Stimulated activated CD8-positive, alpha-beta memory T cell treated with anti-CD3 and anti-CD28 coated beads, Interleukin-15, amount 100 ng/mL, for 1 hour (primary cell): Measurements from ENCODE around the gene PCOLCE2.

Source experiments
- DNase-seq: peaks from one replicate; pipeline ENCODE4 v3.0.0-alpha.2; 2020; ENCODE audit warnings: low read depth

Gene PCOLCE2, protein sequence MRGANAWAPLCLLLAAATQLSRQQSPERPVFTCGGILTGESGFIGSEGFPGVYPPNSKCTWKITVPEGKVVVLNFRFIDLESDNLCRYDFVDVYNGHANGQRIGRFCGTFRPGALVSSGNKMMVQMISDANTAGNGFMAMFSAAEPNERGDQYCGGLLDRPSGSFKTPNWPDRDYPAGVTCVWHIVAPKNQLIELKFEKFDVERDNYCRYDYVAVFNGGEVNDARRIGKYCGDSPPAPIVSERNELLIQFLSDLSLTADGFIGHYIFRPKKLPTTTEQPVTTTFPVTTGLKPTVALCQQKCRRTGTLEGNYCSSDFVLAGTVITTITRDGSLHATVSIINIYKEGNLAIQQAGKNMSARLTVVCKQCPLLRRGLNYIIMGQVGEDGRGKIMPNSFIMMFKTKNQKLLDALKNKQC

DNA sequence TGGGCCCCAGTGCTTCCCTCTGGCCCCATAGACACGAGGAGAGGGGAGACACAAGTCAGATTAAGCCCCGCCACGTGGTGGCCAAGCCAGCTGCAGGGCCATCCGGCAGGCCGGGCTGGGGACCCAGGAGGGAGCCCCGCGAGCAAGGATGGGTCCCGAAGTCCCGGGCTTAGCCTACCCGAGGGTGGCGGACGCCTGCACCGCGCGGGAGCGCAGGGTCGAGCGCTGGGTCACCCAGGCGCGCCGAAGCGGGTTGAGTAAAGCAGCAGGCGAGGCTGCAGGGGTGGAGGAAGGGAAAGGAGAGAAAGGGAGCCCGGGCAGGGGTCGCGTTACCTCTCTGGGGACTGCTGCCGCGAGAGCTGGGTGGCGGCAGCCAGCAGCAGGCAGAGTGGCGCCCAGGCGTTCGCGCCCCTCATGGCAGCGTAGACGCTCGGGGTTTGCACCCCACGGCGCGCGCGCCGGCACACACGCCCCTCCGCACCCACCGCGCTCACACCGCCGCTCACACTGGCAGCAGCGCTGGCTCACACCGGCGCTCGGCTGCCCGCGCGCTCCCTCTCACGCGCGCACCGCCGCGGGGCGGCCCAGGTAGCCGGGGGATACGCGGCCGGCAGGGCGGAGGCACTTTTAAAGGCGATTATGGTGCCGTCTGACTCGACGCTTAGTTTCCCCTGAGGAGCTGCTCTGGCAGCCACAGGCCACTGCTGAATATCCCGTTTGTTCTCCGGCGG is at the start of gene PCOLCE2:
Gene PCOLCE2, minus strand, starts transcription at position 603 of the 731 bp plus-strand sequence. Its CDS starts 187 bp downstream, at position 416.
- DNase-seq = no peak

DNA sequence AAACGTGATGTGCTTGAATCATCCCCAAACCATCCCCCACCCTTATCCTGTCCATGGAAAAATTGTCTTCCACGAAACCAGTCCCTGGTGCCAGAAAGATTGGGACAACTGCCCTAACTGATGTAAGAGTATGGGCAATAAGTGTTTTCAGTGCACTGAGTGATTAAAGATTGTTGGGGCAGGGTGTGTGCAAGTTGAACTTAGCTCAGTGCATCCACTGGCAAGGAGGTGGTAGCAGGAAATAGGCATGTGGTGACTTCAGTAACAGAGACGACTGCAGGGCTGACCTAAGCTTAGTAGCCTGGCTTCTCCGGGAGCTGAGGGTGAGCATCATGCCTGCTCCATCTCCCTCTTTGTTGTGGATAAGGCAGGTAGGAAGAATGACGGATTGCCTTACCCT is 47.1 kb upstream of the PCOLCE2 start:
- DNase-seq = no peak

DNA sequence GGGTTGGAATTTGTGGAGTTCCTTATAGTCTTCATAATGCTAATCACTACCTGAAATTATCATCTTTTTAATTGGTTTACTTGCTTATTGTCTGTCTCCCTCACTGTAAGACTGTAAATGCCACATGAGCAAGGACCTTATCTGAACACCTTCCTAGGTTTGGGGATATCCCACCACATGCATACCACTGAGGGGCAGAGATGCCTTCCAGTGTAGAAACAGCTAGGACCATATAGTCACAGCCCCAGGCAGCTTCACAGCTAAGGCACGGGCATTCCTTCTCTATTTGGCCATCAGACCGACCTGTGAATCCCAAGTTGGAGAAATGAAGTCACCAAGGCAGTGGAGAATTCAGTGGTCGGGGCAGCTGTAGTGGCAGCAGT is 46.0 kb upstream of the PCOLCE2 start:
- no peak for DNase-seq

DNA sequence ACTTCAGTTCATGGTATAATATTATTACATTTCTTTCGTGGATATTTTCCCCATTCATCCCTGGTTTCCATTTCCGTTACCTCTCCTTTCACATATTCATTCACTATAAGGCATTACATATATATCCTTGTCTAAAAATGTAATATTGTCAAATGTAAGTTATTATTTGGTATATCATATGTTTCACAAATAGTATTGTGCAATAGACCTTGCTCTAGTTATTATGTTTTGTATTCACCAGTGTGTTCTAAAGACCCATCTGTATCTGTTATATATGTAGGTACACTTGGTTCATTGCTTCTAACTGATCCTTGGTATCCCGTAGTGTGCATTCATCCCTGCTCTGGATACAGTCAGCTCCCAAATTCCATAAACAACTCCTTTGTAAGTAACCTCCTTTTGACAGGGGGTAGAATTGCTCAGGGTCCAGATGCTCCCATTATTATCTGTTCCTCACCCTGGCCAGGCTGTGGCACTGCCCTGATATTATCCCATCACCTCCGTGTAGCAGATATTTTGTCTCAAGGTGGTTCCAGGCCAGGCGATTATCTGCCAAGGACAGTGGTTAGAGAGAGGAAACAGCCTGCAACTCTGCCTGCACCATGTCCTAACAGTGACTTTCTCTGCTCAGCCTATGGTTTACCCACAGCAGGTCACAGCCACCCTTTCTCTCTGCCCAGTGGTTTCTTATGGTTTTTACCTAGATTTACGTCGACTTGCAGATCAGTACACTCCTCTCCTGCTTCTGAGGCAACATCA is 45.4 kb upstream of the PCOLCE2 start:
- DNase-seq = no peak

DNA sequence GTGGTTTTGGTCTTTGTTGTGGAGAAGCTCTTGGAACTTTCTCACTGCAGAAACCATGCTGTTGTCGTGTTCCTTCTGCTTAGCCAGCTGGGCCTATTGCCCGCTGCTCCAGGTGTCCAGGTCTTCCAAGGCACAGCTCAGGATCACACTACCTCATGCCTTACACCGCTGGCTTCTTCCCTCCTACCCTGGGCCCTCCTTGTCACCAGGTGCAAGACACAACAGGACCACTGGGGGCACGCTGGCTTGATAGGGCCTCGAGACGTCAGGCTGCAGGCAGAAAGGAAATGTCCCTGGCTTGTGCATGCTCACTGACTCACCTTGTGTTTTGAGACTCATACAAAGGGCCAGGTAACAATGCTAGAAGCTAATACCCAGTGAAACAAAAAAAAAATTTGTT is 42.3 kb upstream of the PCOLCE2 start:
- no peak for DNase-seq

DNA sequence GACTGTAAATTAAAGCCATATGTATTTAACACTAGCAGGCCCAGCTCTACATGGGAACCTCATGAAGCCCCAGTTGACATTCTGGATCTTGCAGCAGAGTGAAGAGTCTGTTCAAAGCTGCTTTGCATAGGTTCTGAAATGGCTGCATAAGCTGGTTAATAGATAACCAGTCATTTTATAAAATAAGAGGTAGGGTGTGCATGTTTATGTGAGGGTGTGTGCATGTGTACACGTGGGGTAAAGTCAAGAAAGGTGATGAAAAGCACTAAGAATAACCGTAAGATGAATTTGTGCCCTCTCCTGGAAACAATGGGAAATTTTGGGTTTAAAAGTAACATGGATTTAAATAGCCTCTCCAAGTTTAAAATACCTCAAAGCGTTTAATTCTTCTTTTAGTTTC is 41.6 kb upstream of the PCOLCE2 start:
- no peak for DNase-seq

DNA sequence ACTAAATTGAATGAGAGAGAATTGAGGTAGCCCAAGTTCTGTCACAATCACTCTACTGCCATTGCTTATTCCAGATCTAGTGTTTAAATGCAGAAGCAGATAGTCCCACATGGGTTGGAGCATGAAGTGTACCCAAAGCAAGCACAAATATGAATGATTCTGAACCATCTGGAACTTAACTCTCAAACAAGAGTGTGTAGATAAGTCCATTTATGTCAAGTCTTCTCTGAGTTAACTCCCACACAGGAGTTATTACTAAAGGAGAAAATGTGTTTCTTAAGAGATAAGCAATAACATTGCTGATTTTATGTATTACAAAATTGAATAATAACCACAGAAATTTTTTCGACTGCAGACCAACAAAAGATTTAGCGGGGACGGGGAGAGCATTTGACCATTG is 41.0 kb upstream of the PCOLCE2 start:
- DNase-seq = no peak

DNA sequence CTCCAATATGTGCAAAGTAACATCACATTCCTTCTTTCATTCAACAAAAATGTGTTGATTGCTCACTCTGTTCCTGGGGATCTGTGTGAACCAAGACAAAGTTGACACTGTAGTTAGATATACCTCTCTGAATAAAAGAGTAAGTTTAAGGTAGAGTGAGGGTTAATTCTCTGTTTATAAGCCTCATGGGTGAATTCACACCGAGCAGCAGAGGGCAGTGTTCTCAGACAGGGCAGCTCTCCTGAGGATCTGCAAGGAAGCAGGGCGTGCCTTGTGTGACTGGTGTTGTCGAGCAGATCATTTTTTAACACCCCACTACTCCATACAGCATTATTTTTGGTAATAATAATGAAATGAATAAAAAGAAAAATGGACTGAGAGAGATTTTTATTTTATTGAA is 40.2 kb upstream of the PCOLCE2 start:
- no peak for DNase-seq

DNA sequence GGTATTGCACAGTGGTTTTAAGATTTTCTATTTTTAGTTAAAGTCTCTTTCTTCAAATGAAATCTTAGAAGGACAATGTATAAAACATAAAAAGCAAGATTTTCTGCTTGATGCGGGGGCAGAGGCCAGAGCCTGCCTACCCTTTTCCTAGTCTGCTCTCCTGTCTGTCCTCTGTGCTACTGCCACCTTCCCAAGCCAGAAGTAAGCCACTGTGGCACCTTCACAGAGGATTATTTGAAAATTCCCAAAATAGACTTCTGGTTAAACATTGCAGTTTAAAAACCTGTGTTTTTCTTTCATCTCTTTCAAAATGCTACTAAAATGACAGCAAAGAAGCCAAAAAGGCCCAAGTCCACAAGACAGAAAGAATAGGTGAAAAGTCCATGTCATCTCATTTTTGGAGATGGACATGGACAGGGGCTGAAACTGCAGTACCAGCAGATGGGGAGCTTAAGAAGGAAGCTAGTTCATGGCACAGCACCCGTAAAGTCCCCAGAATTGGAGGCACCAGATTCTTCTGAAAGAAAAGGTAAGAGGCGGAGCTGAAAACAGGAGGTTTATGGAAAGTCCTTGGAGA is 37.6 kb upstream of the PCOLCE2 start:
- no peak for DNase-seq

DNA sequence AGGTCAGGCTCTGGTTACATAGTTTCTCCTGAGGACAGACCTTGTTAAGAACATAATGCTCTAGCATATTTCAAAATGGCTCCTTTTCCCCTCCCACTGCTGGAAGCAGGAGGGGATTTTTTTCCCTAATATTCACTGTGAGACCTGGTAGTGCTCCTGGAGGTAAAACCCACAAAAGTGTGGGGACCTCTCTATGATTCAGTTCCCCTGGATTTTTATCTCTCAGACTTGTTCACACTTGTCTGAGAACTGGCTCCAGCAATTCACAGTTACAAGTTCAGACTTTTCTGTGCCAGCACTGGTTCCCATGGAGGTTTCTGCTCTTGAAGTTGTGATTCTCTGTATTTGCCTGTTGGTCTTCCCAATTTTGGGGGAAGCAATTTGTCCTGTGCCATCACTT is 36.3 kb upstream of the PCOLCE2 start:
- DNase-seq = no peak

DNA sequence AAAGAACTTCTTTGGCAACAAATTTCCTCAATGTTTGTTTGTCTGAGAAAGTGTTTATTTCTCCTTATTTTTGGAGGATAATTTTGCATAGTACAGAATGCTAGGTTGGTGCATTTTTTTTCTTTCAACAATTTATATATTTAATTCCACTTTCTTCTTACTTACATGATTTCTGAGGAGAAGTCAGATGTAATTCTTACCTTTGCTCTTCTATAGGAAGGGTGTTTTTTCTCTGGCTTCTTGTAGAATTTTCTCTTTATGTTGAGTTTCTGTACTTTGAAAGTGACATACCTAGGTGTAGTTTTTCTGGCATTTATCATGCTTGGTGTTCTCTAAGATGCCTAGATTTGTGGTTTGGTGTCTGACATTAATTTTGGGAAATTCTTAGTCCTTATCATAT is 34.8 kb upstream of the PCOLCE2 start:
- no peak for DNase-seq

DNA sequence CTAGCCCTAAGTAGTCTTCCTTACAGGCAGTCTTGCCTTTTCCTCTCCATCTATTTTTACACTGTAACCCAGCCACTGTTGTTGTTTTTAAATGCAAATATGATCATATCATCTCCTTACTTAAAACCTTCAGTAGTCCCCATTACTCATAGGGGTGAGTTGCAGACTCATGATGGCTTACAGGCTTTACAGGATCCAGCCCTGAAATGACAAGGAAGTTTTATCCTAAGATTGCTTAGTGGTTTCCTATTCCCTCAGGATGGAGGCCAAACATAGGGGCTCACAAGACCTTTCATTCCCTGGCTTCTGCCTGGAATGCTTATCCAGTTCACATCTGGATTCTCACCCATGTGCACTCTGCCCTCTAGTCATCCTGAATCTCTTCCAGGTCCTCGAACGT is 27.7 kb upstream of the PCOLCE2 start:
- no peak for DNase-seq

DNA sequence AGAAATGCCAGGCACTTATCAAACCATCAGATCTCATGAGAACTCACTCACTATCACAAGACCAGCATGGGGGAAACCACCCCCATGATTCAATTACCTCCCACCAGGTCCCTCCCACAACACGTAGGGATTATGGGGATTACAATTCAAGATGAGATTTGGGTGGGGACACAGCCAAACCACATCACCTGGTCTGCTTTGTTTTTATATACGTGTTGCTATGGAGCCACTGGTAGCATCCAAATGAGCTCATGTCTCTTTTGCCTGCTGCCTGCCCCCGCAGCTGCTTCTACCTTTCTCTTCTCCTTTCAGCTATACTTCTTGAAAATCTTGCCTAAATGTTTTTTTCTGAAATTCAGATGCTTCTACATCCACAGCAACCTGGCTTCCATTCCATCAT is 26.8 kb upstream of the PCOLCE2 start:
- DNase-seq = no peak

DNA sequence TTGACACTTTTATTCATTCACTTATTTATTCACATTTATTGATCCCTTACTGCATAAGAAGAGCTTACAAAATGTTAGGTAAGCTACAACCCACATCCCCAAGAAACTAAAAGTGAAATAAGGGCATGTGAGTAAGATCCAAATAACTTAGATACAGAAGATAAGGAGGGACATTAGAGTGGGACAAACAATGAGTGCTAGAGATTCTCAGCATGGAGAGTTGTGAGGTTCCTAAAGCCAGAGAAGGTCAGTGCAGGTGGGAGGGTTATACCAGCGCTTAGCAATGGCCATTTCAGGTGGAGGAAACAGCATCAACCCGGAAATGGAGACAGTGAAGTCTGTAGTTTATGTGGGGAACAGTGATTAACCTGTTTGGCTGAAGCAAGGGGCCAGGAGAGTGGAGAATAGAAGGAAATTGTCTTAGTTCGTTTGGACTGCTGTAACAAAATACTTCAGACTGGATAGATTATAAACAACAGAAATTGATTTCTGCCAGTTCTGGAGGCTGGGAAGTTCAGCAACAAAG is 25.5 kb upstream of the PCOLCE2 start:
- DNase-seq = no peak

DNA sequence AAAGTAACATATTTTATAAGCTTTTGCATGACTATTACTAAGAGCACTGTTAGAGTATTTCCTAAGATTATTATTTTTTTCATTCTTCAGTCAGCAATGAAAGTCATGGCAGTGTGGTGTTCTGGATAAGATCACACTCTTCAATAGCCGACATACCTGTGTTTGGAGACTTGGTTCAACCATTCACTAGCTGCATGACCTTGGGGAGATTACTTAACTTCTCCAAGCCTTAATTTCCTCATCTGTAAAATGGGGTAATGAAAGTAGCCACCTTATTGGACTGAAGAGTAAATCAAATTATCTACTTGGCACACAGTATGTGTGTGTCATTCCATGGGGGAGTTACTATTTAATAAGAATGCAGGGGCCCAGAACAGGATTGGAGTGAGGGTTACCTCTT is 24.5 kb upstream of the PCOLCE2 start:
- no peak for DNase-seq

DNA sequence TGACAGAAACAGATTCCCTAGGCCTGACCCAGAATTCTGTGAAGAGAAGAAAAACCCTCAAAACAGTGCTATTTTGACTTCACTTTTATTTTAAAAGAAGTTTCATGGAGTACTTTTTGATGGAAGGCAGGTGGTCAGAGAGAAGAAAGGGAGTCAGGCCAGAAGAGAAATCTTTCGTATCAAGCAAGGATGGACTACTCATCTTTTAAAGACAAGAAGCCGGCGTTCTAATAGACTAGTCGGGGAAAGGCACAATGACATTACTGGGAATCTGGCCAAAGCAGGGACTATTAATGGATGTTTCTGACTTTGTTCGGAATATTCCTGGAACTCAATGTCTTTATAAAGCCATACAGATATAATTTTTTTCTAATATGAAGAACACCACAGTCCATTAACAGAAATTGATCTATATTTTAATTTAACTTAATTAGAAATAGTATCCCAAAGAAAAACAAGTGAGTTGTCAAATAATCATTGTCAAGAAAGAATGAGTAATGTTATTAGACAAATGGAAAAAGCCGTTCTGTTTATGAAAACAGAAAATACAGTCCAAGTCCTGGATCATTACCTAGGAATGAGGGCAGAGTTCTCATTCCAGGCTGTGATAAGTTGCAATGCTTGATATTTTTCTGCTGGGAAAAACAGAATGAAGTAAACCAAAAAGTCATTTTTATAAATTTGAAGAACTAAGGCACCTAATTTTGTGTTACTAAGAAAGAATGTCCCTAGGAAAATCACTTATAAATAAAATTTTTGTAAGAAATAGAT is 23.7 kb upstream of the PCOLCE2 start:
- DNase-seq = no peak

DNA sequence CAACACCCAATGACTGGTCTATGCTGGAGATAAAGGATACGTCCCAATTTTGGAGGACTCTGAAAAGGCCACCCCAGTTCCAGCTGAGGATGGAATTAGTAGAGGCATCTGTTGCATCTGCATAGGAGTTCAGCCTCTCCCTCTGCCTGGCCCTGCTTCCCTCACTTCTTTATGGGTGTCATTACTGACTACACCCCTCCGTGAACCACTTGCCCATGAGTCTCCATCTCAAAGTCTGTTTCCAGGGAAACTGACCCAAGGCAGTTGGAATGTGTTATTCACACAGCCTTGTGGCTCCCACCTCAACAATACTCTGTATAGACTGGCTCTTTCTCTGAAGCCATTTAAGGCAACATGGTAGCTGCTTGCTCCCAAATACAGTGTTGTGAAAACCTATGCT is 21.4 kb upstream of the PCOLCE2 start:
- no peak for DNase-seq

DNA sequence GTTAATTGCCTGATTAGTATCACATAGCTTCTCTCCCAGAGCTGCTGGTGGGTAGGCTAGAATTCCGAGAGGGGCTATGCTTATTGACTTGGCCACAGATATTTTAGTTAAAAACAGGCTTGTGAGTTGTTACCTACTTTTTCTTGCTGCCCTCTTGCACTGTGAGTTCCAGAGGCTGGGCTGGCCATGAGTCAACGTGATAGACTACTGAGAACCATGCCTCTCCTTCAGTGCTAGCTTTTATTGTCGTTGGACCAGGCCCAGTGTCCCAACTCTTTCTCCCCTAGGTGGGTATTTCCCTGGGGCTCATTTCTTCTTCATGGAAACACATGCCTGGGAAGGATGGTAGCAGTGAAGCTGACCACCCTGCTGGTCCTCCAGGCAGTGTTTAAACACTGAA is 20.4 kb upstream of the PCOLCE2 start:
- no peak for DNase-seq

DNA sequence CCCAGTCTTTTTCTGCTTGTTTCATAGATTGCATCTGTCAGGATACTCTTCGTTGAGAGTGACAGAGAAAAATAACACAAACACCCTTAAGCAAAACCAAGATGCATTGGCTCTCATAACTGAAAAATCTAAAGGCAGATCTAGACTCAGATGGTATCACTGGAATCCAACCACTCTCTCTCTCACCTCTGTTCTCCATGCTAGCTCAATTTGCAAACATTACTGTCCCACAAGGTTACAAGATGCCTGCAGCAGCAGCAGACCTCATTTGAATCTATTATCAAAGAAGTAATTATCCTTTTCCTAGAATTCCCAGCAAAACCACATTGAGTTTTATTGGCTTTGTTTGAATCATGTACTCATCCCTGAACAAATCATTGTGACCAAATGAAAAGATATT is 19.1 kb upstream of the PCOLCE2 start:
- no peak for DNase-seq

DNA sequence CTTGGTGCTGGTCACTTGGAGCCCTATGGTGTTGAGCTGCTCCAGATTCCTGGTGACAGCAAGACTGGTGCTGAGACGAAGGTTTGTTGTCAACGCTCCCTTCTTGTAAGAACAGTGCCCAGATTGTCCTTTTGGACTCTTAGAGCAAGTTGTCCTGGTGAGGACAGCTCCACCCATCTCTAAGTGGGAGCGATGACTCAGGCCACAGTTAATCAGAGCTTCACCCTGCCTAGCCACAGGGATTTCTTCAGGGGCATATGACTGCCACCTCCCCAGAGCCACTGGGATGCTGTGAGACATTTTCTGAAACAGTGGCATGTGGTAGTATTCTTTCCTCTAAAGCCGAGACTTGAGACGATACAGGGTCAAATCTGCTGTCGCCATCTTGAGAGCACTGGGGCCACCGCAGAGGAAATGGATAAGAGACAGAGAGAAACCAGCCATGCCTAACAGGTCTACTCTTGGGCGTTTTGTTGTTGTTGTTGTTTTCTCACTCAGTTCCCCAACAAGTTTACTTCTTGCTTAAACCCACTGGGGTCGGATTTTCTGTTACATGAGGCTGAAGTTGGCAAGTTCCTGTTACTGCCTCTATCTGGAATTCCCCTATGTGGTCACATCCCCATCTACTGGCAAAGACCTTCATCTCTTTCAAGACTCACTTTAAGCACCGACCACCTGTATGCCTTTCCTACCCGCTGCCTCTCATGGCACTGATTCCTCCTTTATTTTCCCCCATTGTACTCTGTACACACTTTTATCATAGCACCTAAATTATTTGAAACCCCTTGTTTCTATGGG is 16.0 kb upstream of the PCOLCE2 start:
- no peak for DNase-seq

DNA sequence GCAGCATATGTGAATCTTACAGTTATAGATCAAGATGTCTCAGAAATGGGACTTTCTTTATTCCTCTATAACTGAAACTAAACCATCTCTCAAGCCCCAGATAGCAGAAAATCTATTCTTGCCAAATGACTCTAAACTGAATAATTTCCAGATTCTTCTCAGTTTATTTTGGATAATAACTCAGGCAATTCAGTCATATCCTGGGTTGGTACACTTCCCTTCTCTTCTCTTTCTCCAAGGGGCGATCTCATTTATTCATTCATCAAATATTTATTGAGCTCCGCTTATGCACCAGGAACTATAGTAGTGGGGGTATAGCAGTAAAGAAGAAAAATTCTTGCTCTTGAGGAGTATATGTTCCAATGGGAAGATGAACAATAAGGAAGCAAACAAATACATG is 13.5 kb upstream of the PCOLCE2 start:
- no peak for DNase-seq
